B cell (primary cell): ENCODE results near the gene PPT1.

ENCODE experiments used
- CTCF ChIP-seq: fragments of 200-600 bp; IDR thresholded peaks from one replicate; pipeline ENCODE4 v1.8.0; 2022; ENCODE audit warnings: antibody characterized with exemption, mild to moderate bottlenecking
- EZH2 ChIP-seq: IDR thresholded peaks from 2 replicates; pipeline ENCODE4 v1.6.1; 2012; ENCODE audit warnings: borderline replicate concordance, low read depth, mild to moderate bottlenecking, moderate library complexity, low read length; ENCODE audit not compliant: insufficient read depth, poor library complexity, severe bottlenecking

GRCh38 chr1:40140211-40140973 lies 43.3 kb upstream of the PPT1 start:
- TF ChIP-seq EZH2 (no peak), CTCF (no peak)
